Hepatic stellate cell (primary cell): ENCODE measurements around the gene ACOXL.
"Not testable (repeated sequence)": the region's sequence is repeated elsewhere in the genome, so short reads cannot be mapped to it uniquely, and the experiment has no call there.

Source experiments
- DNase-seq: peaks from one replicate; pipeline ENCODE4 v3.0.0; 2011; ENCODE audit warnings: low spot score

Gene ACOXL

GRCh38 chr2:110927526-110927925 lies 195.2 kb downstream of the ACOXL start:
- DNase-seq: no peak

- no peak for DNase-seq
These were observed 197.2 kb downstream of the ACOXL start for GRCh38 chr2:110929528-110929927.

- DNase-seq: no peak
These were observed 199.3 kb downstream of the ACOXL start for GRCh38 chr2:110931648-110932047.

GRCh38 chr2:110933420-110933819 lies 201.0 kb downstream of the ACOXL start:
- DNase-seq: no peak

GRCh38 chr2:110934948-110935347 lies 202.6 kb downstream of the ACOXL start:
- DNase-seq: no peak

GRCh38 chr2:110940376-110940910 lies 208.1 kb downstream of the ACOXL start:
- DNase-seq: no peak

- DNase-seq: no peak
These were observed 208.9 kb downstream of the ACOXL start for GRCh38 chr2:110941226-110941625.

- DNase-seq: no peak
These were observed 210.8 kb downstream of the ACOXL start for GRCh38 chr2:110943070-110943634.

GRCh38 chr2:110946902-110947301 lies 214.5 kb downstream of the ACOXL start:
- DNase-seq: no peak

GRCh38 chr2:110948027-110948674 lies 215.8 kb downstream of the ACOXL start:
- DNase-seq: no peak

GRCh38 chr2:110950281-110950680 lies 217.9 kb downstream of the ACOXL start:
- no peak for DNase-seq

GRCh38 chr2:110955045-110955444 lies 222.7 kb downstream of the ACOXL start:
- no peak for DNase-seq

- no peak for DNase-seq
These were observed 223.2 kb downstream of the ACOXL start for GRCh38 chr2:110955556-110955955.

- no peak for DNase-seq
These were observed 224.9 kb downstream of the ACOXL start for GRCh38 chr2:110957293-110957692.

- DNase-seq: no peak
These were observed 226.2 kb downstream of the ACOXL start for GRCh38 chr2:110958346-110959119.

GRCh38 chr2:110959198-110959597 lies 226.8 kb downstream of the ACOXL start:
- no peak for DNase-seq

GRCh38 chr2:110960281-110960680 lies 227.9 kb downstream of the ACOXL start:
- no peak for DNase-seq

GRCh38 chr2:110960954-110961353 lies 228.6 kb downstream of the ACOXL start:
- DNase-seq: no peak

GRCh38 chr2:110961643-110962042 lies 229.3 kb downstream of the ACOXL start:
- DNase-seq: not testable (repeated sequence)

GRCh38 chr2:110969696-110970095 lies 237.3 kb downstream of the ACOXL start:
- no peak for DNase-seq

GRCh38 chr2:110970201-110970600 lies 237.8 kb downstream of the ACOXL start:
- DNase-seq: no peak

GRCh38 chr2:110971811-110972210 lies 239.4 kb downstream of the ACOXL start:
- no peak for DNase-seq

- DNase-seq: no peak
These were observed 240.9 kb downstream of the ACOXL start for GRCh38 chr2:110973262-110973661.
